HG02798 (cell line): ENCODE data around the gene NPPC.
"Not testable (repeated sequence)": the region's sequence is repeated elsewhere in the genome, so short reads cannot be mapped to it uniquely, and the experiment has no call there.

ENCODE experiments used
- ATAC-seq: cut with Tn5 transposase; IDR thresholded peaks from one replicate; pipeline ENCODE4 v1.9.1; 2021; ENCODE audit warnings: mild to moderate bottlenecking; ENCODE audit not compliant: unreplicated experiment, poor library complexity

The NPPC gene

GRCh38 chr2:231891514-231891905 lies 34.7 kb downstream of the NPPC start:
- no peak for ATAC-seq

GRCh38 chr2:231890896-231891513 lies 35.2 kb downstream of the NPPC start:
- ATAC-seq = no peak

- ATAC-seq = no peak
These were observed 38.4 kb downstream of the NPPC start for GRCh38 chr2:231887756-231888155.

- no peak for ATAC-seq
These were observed 40.0 kb downstream of the NPPC start for GRCh38 chr2:231886071-231886681.

GRCh38 chr2:231884438-231885140 lies 41.6 kb downstream of the NPPC start:
- no peak for ATAC-seq

GRCh38 chr2:231883468-231883881 lies 42.7 kb downstream of the NPPC start:
- no peak for ATAC-seq

- no peak for ATAC-seq
These were observed 43.5 kb downstream of the NPPC start for GRCh38 chr2:231882646-231883045.

GRCh38 chr2:231880371-231880770 lies 45.8 kb downstream of the NPPC start:
- ATAC-seq = not testable (repeated sequence)

GRCh38 chr2:231879216-231879615 lies 47.0 kb downstream of the NPPC start:
- ATAC-seq = no peak

GRCh38 chr2:231877533-231878456 lies 48.4 kb downstream of the NPPC start:
- ATAC-seq = no peak

GRCh38 chr2:231874944-231875343 lies 51.3 kb downstream of the NPPC start:
- no peak for ATAC-seq
